Naive thymus-derived CD4-positive, alpha-beta T cell (primary cell): ENCODE results near the gene CDV3. TPM values are rescaled to one million over a fixed set of nuclear protein-coding genes. Genes with fewer than 3 reads are reported as not detected.

Experiments
- ATAC-seq: fragments of 150-1000 bp; cut with Tn5 transposase; 2 replicates; pipeline ENCODE4 v1.10.0; 2021; ENCODE audit warnings: mild to moderate bottlenecking, moderate library complexity
- CTCF ChIA-PET: fragments of 350-600 bp; sonication (Branson Sonifier 250); formaldehyde crosslinking; loops from one replicate; lab custom pipeline; 2021; ENCODE audit warnings: antibody characterized with exemption; lab: Charles Lee
- POLR2A ChIA-PET: fragments of 350-600 bp; sonication (Branson Sonifier 250); formaldehyde crosslinking; loops from one replicate; lab custom pipeline; 2021; ENCODE audit warnings: antibody characterized with exemption, inconsistent platforms; lab: Charles Lee
- DNase-seq, 9 donors: peaks; one replicate each; pipeline versions ENCODE4 v3.0.0 to v3.0.0-alpha.2; 2020 to 2022; ENCODE audit warnings: mixed read lengths in 1 of 9
- H3K27ac ChIP-seq: one replicate; pipeline ENCODE4 v1.7.0; 2013; ENCODE audit warnings: mild to moderate bottlenecking, low read depth, low read length, moderate library complexity
- H3K27me3 ChIP-seq, 2 donors: one replicate each; pipeline ENCODE4 v1.7.0; 2013; ENCODE audit warnings: low read length in 2 of 2, mild to moderate bottlenecking in 2 of 2, moderate library complexity in 2 of 2; ENCODE audit not compliant: control insufficient read depth in 2 of 2, insufficient read depth in 2 of 2
- H3K36me3 ChIP-seq, 3 experiments: 1 replicate in 2 of 3; 2 replicates in 1 of 3; pipeline ENCODE4 v1.7.0; 2013; ENCODE audit warnings: low read length in 3 of 3, mild to moderate bottlenecking in 3 of 3, moderate library complexity in 1 of 3; ENCODE audit not compliant: insufficient read depth in 3 of 3, control insufficient read depth in 2 of 3
- H3K4me1 ChIP-seq, 2 donors: one replicate each; pipeline ENCODE4 v1.7.0; 2013; ENCODE audit warnings: low read length in 2 of 2, mild to moderate bottlenecking in 2 of 2, moderate library complexity in 1 of 2; ENCODE audit not compliant: control insufficient read depth in 2 of 2, insufficient read depth in 2 of 2
- H3K4me3 ChIP-seq: 2 replicates; pipeline ENCODE4 v1.7.0; 2013; ENCODE audit warnings: mild to moderate bottlenecking, low read length
- H3K9me3 ChIP-seq, 3 experiments: 1 replicate in 2 of 3; 2 replicates in 1 of 3; pipeline ENCODE4 v1.7.0; 2013; ENCODE audit warnings: low read length in 3 of 3; ENCODE audit not compliant: control insufficient read depth in 2 of 3
- H3K27ac Mint-ChIP-seq, 9 donors: one replicate each; pipeline ENCODE4 v1.8.0; 2020 to 2022; ENCODE audit warnings: mixed read lengths in 9 of 9, mild to moderate bottlenecking in 8 of 9, moderate library complexity in 5 of 9, inconsistent platforms in 2 of 9
- H3K27me3 Mint-ChIP-seq, 5 donors: one replicate each; pipeline ENCODE4 v1.8.0; 2021 to 2022; ENCODE audit warnings: mixed read lengths in 5 of 5, mild to moderate bottlenecking in 1 of 5
- H3K36me3 Mint-ChIP-seq, 5 donors: one replicate each; pipeline ENCODE4 v1.8.0; 2020 to 2022; ENCODE audit warnings: mixed read lengths in 5 of 5, mild to moderate bottlenecking in 3 of 5, inconsistent platforms in 1 of 5
- H3K4me1 Mint-ChIP-seq, 7 donors: one replicate each; pipeline ENCODE4 v1.8.0; 2020 to 2022; ENCODE audit warnings: mixed read lengths in 7 of 7, mild to moderate bottlenecking in 3 of 7, inconsistent platforms in 1 of 7
- H3K4me3 Mint-ChIP-seq, 10 donors: one replicate each; pipeline ENCODE4 v1.8.0; 2020 to 2022; ENCODE audit warnings: mild to moderate bottlenecking in 10 of 10, mixed read lengths in 10 of 10, moderate library complexity in 6 of 10, inconsistent platforms in 2 of 10
- H3K9me3 Mint-ChIP-seq, 11 donors: one replicate each; pipeline ENCODE4 v1.8.0; 2020 to 2022; ENCODE audit warnings: mixed read lengths in 11 of 11, mild to moderate bottlenecking in 4 of 11, inconsistent platforms in 1 of 11, moderate library complexity in 1 of 11
- intact Hi-C, 2 donors: fragments of 100-400 bp; cut with micrococcal nuclease; formaldehyde crosslinking; loops; one replicate each; pipeline ENCODE4 v1.15.1; 2023
- polyA plus RNA-seq, 2 donors: library from polyadenylated mRNA; unstranded; fragments of 300-500 nt; fragmentation: Illumina TruSeq; gene quantifications; one replicate each; pipeline ENCODE4 v1.2.3, GENCODE V29; 2021
- total RNA-seq, 6 experiments: library from RNA in 5 of 6; stranded (reverse) in 5 of 6; gene quantifications; 1 replicate in 5 of 6; 2 replicates in 1 of 6; pipeline ENCODE4 v1.2.3 and lab custom pipeline; 2021 to 2026

Gene CDV3
- total and polyA plus RNA-seq, 7 experiments from 2014 or later = 37.4 to 206 (median 192) TPM

DNA sequence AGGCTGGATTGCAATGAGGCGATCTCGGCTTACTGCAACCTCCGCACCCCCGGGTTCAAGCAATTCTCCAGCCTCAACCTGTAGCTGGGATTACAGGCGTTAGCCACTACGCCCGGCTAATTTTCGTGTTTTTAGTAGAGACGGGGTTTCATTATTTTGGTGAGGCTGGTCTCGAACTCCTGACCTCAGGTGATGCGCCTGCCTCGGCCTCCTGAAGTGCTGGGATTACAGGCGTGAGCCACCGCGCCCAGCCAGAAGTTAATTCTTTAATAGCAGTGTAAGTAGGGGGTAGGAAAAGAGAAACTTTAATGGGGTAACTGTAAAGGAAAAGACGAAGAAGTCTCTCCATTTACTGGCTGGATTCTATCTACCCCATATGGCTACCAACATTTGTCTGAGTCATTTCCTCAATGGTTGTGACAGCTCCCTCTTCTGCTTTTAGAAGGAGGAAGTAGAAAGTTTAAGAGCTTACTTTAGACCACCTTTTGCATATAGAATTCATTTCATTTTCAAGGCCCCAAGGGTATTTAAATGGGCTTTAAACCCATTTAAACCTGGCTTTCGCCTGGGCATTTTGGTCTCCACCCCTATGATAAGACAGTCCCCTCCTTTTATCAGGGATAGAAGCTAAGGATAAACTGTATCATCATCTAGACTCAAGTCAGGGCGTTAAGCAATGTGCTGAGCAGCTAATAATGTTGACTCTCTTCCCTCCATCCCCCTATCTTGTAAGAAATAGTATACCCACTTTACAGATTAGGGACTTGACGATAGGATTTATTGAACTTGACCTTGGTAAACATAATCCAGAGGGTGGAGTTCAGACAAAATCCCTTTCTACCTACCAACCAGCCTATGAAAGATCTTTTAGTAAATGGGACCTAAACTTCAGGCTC lies 1.1 kb upstream of the CDV3 start:
- intact Hi-C loops = loop anchor here (1.0 to 5.0 kb wide), 17 partner anchors 66 to 1155 kb away; partner anchors contain the start of genes NPHP3 (in 2 of the 2), SRPRB (in 2 of the 2), UBA5 (in 2 of the 2) and CEP63 (in 1 of the 2)
- Histone ChIP-seq H3K9me3 (no peaks in the 10 kb centered on the region), H3K27me3 (no peaks in the 10 kb centered on the region), H3K36me3 (peaks cover 0 to 8% (median 0%) of the 10 kb centered on the region in 3 experiments), H3K4me1 (peaks cover 25 to 32% of the 10 kb centered on the region in 2 donors), H3K27ac (peak overlapping the region; percentile 77), H3K4me3 (peak overlapping the region; percentile 59)
- Mint-ChIP-seq H3K4me1 (peaks cover 18 to 59% (median 45%) of the 10 kb centered on the region in 7 donors), H3K27me3 (no peaks in the 10 kb centered on the region), H3K36me3 (peaks cover 0 to 27% (median 14%) of the 10 kb centered on the region in 5 donors), H3K27ac (peak overlapping the region; percentile 91 to 100 (median 98)), H3K4me3 (peak overlapping the region; percentile 74 to 99 (median 89)), H3K9me3 (peaks cover 0 to 2% (median 0%) of the 10 kb centered on the region in 11 donors)
- no peak for ATAC-seq
- ChIA-PET POLR2A (interaction anchor here (0.6 to 9.8 kb wide), 17 partner anchors 28 to 1155 kb away, joined by 3 to 179 read pairs (median 4); partner anchors contain the start of genes ANAPC13, CEP63, DNAJC13 and RYK), CTCF (interaction anchor here (1.0 to 2.3 kb wide), 3 partner anchors 72 to 83 kb away, joined by 4 to 18 read pairs (median 10); no protein-coding TSS in a partner anchor)
- DNase-seq = peak in 4 of 9 donors; percentile 25 to 39 (median 36)

- DNase-seq (peak; percentile 99 to 100 (median 100)), ATAC-seq (peak; percentile 90)
- H3K36me3 Mint-ChIP-seq = peaks cover 0 to 34% (median 16%) of the 10 kb centered on the region in 5 donors
- peaks cover 0 to 2% (median 0%) of the 10 kb centered on the region in 11 donors for H3K9me3 Mint-ChIP-seq
- Histone ChIP-seq H3K27me3 (no peaks in the 10 kb centered on the region), H3K9me3 (no peaks in the 10 kb centered on the region), H3K27ac (peak overlapping the region; percentile 90), H3K4me3 (peak overlapping the region; percentile 59), H3K4me1 (peaks cover 29 to 38% of the 10 kb centered on the region in 2 donors), H3K36me3 (peaks cover under 1 to 14% (median 2%) of the 10 kb centered on the region in 3 experiments)
- intact Hi-C loops = loop anchor here (1.0 to 5.0 kb wide), 16 partner anchors 67 to 1156 kb away; partner anchors contain the start of genes NPHP3 (in 2 of the 2), SRPRB (in 2 of the 2), CEP63 (in 1 of the 2) and DNAJC13 (in 1 of the 2)
- H3K27me3 Mint-ChIP-seq = no peaks in the 10 kb centered on the region
- peak overlapping the region; percentile 74 to 99 (median 89) for H3K4me3 Mint-ChIP-seq
- ChIA-PET POLR2A (interaction anchor here (0.6 to 9.8 kb wide), 20 partner anchors 18 to 1156 kb away, joined by 3 to 179 read pairs (median 4); partner anchors contain the start of genes ANAPC13, CEP63, DNAJC13 and RYK), CTCF (interaction anchor here (2.0 to 2.3 kb wide), 2 partner anchors 82 to 84 kb away, joined by 10 to 18 read pairs; no protein-coding TSS in a partner anchor)
- H3K27ac Mint-ChIP-seq = peak overlapping the region; percentile 91 to 100 (median 98)
- H3K4me1 Mint-ChIP-seq = peaks cover 26 to 67% (median 53%) of the 10 kb centered on the region in 7 donors
These were observed 345 bp upstream of the CDV3 start for GRCh38 chr3:133573054-133573628.

- ChIA-PET POLR2A (interaction anchor here (0.5 to 9.8 kb wide), 18 partner anchors 12 to 910 kb away, joined by 3 to 179 read pairs (median 4); partner anchors contain the start of genes NPHP3 and TOPBP1), CTCF (interaction anchor here (0.8 to 1.4 kb wide), 4 partner anchors 83 to 88 kb away, joined by 3 to 6 read pairs (median 4); no protein-coding TSS in a partner anchor)
- peak in 8 of 9 donors; percentile 39 to 82 (median 57) for DNase-seq
- H3K27ac ChIP-seq = peak overlapping the region; percentile 90
- Mint-ChIP-seq H3K27me3 (no peaks in the 10 kb centered on the region), H3K4me1 (peaks cover 38 to 79% (median 65%) of the 10 kb centered on the region in 7 donors), H3K27ac (peak overlapping the region; percentile 91 to 100 (median 96)), H3K4me3 (peak overlapping the region; percentile 89 to 100 (median 96)), H3K9me3 (no peaks in the 10 kb centered on the region), H3K36me3 (peaks cover 0 to 35% (median 16%) of the 10 kb centered on the region in 5 donors)
- H3K4me1 ChIP-seq = peaks cover 41 to 51% of the 10 kb centered on the region in 2 donors
- ATAC-seq = peak; percentile 16
- H3K36me3 ChIP-seq = peaks cover 10 to 26% (median 13%) of the 10 kb centered on the region in 3 experiments
- peak overlapping the region; percentile 83 for H3K4me3 ChIP-seq
- intact Hi-C loops = loop anchor here (5.0 kb wide), 3 partner anchors 132 to 912 kb away; partner anchors contain the start of gene UBA5 (in 1 of the 2)
- no peaks in the 10 kb centered on the region for H3K9me3 ChIP-seq
- no peaks in the 10 kb centered on the region for H3K27me3 ChIP-seq
These were observed 885 bp downstream of the CDV3 start for GRCh38 chr3:133574260-133574881.

DNA sequence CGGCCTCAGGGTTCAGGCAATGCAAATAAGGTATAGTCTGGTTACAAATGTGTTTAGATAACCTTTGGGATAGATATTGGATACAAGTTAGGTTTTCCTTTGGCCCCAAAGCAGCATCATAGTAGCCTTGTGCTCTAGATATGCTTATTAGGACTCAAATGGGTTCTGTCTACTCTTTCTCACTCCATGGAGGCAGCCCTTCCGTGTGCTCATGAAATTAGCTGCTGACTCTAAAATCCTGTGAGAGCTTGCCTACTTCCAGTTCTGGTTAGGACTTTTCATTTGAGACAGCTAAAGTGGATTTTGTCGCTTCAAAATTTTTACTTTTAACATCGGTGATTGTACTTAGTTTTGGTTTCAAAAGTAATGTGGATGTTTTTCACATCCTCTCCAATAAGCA lies 1.6 kb downstream of the CDV3 start:
- Mint-ChIP-seq H3K27me3 (no peaks in the 10 kb centered on the region), H3K36me3 (peaks cover 0 to 37% (median 16%) of the 10 kb centered on the region in 5 donors), H3K4me1 (peaks cover 41 to 82% (median 68%) of the 10 kb centered on the region in 7 donors), H3K27ac (peak overlapping the region; percentile 91 to 100 (median 96)), H3K4me3 (peak overlapping the region; percentile 89 to 100 (median 96)), H3K9me3 (no peaks in the 10 kb centered on the region)
- intact Hi-C loops = loop anchor here in 1 of 2 donors (1.0 to 5.0 kb wide), 2 partner anchors 9 to 42 kb away; no protein-coding TSS in a partner anchor
- DNase-seq (no peak), ATAC-seq (no peak)
- H3K27ac ChIP-seq = peak overlapping the region; percentile 90
- no peaks in the 10 kb centered on the region for H3K27me3 ChIP-seq
- CTCF ChIA-PET = interaction anchor here (0.8 to 1.4 kb wide), 4 partner anchors 84 to 88 kb away, joined by 3 to 6 read pairs (median 4); no protein-coding TSS in a partner anchor
- POLR2A ChIA-PET = interaction anchor here (0.7 to 9.8 kb wide), 13 partner anchors 13 to 853 kb away, joined by 3 to 179 read pairs (median 5); partner anchors contain the start of genes NPHP3 and TOPBP1
- H3K4me1 ChIP-seq = peaks cover 42 to 52% of the 10 kb centered on the region in 2 donors
- no peaks in the 10 kb centered on the region for H3K9me3 ChIP-seq
- H3K4me3 ChIP-seq = peak overlapping the region; percentile 83
- peaks cover 10 to 29% (median 15%) of the 10 kb centered on the region in 3 experiments for H3K36me3 ChIP-seq

- intact Hi-C loops = loop anchor here in 1 of 2 donors (5.0 kb wide), 1 partner anchor 41 kb away; no protein-coding TSS in a partner anchor
- no peaks in the 10 kb centered on the region for H3K27me3 ChIP-seq
- ATAC-seq = no peak
- peak overlapping the region; percentile 79 to 100 (median 96) for H3K4me3 Mint-ChIP-seq
- ChIA-PET CTCF (interaction anchor here (5.6 kb wide), 1 partner anchor 87 kb away, joined by 80 read pairs; no protein-coding TSS in a partner anchor), POLR2A (interaction anchor here (0.6 to 9.8 kb wide), 6 partner anchors 71 to 662 kb away, joined by 3 to 179 read pairs (median 10); partner anchors contain the start of gene TOPBP1)
- peak overlapping the region; percentile 32 to 95 (median 86) for H3K27ac Mint-ChIP-seq
- peaks cover 41 to 81% (median 71%) of the 10 kb centered on the region in 7 donors for H3K4me1 Mint-ChIP-seq
- peaks cover 42 to 59% of the 10 kb centered on the region in 2 donors for H3K4me1 ChIP-seq
- H3K27ac ChIP-seq = peak overlapping the region; percentile 62
- H3K9me3 Mint-ChIP-seq = no peaks in the 10 kb centered on the region
- DNase-seq = no peak
- H3K4me3 ChIP-seq = peak overlapping the region; percentile 16
- H3K36me3 Mint-ChIP-seq = peaks cover 0 to 38% (median 16%) of the 10 kb centered on the region in 5 donors
- H3K27me3 Mint-ChIP-seq = no peaks in the 10 kb centered on the region
- H3K9me3 ChIP-seq = no peaks in the 10 kb centered on the region
- peaks cover 10 to 29% (median 15%) of the 10 kb centered on the region in 3 experiments for H3K36me3 ChIP-seq
These were observed 2.7 kb downstream of the CDV3 start for GRCh38 chr3:133576169-133576568.
